HG03460 (cell line): Measurements from ENCODE around the gene PFKFB2.

Experiments used
- ATAC-seq: cut with Tn5 transposase; IDR thresholded peaks from one replicate; pipeline ENCODE4 v1.9.1; 2021; ENCODE audit not compliant: unreplicated experiment

Gene PFKFB2

DNA sequence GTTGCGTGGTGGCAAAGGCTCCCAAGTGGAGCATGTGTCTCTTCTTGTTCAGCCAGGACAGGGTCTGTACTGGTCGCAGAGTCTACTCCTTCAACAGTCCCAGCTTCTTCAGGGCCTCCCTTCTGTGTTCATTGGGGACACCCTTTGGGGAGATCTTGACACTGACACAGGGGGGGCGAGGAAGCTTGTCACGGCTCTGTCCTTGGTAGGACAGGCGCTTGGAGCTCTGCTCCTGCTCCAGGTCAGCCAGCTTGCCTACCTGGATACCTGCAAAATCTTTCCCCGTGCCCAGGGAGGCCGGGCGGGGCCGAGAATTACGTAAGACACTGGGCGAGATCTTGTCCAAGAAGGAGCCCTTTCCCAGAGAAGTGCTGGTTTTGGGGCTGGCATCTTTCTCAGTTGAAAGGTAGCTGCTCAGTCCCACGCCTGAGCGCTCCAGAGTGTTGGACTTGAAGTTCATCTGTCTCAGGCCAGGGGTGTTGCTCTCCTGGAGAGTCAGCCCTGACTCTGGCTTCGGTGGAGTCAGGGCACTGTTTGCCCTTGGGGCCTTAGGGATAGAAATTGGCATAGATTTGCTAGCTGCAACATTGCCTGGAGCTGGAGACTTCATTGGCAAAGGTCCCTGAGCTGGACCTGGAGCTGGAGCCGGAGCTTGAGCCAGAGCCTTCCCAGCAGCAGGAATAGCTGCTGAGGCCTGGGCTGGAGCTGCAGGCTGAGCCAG, 31.0 kb upstream of the PFKFB2 start:
- no peak for ATAC-seq

DNA sequence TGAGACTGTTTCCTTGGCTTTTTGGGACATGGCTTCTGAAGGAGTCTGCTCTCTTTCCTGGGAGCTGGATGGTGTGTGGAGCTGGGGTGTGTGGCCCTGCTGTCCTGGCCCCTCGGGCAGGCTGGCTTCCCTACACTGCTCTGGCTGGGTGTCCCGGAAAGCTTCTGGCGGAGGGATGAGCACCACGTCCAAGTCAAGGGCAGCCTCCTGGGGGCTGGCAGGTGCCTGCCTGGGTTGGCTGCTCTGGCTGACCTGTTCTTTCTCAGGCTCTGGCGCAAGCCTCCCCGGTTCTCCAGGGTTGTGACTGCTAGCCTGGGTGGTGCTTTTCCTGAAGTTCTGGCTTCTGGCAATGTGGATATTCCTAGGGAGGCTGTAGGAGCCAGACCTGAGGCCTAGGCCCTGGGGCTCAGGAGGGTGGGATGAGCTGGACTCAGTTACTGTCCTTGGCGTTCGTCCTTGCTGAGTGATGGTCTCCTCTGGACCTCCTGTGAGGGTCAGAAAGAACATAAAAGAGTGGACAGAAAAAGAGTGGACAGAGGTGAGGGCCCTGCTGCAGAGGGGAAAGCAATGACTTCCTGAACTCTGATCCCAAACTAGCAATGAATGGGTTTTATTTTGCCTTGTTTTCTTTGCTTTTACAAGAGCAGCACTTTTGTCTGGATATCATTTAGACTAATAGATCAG, 29.9 kb upstream of the PFKFB2 start:
- ATAC-seq, result no peak

DNA sequence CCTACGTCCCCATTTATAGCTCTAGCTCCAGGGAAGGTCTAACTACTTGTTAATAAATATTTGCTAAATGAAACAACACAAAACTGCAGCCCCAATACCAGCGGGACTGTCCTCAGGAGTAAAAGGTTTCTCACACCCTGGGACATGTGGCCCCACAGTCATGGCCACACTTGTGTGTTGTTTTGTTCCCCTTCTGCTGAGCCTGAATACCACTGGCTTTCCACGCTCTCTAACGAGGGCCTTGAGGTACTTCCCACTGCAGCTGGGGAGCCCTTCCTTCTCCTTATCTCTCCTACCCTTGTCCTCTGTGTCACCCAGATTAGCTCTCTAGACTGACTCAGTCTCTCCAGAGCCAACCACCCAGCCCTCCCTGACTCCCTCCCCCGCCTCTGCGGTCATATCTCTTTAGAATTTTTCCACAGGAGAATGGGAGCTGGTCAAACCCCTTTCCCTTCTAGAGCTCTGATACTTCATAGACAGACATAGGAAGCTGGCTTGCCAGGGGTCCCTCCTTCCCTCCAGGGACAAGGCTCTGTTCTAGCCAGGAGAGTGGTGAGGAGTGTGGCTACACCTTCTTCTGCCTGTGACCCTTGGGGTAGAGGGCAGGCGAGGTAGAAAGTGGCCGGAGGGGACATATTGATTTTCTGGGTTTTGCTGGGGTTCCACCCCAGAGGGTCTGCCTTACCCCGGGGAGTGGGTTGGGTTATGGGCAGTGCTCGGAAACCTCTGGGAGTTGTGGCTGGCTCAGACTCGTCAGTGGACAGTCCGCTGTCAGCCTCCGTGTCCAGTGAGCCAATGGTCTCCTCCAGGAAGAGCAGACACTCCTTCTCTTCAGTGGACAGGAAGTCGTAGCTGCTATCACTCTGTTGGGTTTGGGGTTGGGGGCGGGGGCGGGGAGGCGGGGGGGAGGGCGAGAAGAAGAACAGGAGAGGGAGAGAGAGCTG, 28.6 kb upstream of the PFKFB2 start:
- ATAC-seq, result no peak

DNA sequence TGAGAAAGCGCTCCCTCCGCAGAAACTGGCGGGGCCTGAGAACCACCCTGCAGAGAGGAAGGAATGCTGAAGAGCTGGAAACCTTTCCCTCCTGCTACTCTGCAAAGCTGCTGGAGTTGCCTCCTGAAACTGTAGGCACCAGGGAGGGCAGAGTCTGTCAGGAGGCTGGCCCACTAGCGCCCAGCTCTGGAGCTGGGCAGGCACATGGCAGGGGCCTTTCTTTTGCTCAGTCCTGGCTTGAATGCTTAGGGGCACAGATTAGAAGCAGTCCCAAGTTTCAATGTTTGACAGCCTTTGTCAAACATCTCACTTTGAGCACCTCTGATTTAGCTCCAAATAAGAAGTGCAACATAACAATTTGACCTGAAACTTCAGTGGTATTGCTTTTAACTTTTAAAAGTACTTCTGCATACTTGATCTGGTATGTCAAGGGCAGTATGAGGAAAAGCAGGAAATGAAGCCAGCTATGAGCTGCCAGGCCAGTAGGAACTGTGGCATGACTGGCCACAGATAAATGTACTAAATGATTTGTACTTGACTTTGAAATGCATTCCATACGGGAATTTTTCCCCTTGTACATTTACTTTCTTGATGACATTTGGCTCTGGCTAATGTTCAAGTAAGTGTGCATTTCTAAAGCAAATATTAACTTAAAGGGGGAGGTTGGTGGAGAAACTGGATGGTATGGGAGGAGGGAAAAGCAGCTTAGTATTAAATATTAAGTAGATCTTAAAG, 27.8 kb upstream of the PFKFB2 start:
- no peak for ATAC-seq

DNA sequence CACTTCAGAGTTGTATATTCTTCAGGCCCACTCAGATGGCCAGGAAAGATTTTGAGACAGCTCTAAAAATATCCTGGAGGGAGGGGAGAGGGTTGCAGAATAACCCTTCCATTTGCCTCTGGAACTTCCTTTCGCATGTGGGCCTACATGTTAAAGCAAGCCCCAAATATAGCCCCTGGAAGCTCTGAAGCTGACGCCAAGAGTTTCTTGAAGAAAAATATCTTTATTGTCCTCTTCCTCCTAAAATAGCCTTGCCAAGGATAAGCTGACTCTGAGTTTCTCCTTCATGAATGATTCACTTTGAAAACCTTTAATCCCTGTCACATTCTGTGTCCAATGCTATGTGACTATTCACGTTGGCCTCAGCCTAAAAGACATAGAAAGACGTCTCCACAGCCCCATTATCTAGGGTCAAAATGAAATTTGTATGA, 27.0 kb upstream of the PFKFB2 start:
- no peak for ATAC-seq

DNA sequence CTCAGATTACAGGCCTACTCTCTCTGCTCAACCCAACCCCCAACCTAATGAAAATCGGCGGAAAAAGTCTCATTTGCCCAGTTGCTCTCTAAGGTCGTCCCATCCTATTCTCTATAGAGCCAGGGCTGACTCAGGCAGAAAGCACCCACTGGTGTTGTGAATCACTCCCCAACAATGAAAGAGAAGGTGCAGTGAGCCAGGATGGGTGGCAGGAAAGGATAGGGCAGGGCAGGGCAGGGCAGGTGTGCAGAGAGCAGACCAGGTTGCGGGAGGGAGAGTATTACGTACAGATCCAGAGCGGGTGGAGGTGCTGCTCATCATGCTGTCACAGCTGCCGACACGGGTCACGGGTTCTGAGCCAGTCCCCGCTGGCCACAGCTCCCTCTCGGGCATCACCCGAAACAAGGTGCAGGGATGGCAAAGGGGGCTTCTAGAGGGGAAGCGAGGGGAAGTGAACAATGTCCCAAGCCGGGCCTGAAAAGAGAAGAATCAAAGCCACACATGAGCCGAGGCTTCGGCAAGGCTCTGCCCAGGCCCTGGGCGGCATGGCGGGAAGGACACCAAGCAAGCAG, 25.8 kb upstream of the PFKFB2 start:
- ATAC-seq, result no peak

DNA sequence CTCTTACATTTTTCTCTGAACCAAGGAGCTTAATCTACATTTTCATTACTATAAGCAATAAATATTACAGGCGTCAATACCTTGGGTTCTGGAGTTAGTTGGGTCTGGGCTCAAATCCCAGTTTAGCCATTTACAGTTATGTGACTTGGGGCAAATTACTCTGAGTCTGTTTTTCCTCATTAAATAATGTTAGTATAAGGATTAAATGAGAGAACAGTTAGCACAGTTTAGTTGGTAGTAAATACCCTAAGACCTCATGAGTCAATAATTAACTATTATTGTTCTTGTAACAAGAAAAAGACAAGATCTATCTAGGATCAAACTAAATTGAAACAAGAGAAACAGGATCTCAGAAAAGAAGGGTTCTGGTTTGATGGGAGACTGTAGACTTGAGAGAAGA, 25.2 kb upstream of the PFKFB2 start:
- no peak for ATAC-seq

DNA sequence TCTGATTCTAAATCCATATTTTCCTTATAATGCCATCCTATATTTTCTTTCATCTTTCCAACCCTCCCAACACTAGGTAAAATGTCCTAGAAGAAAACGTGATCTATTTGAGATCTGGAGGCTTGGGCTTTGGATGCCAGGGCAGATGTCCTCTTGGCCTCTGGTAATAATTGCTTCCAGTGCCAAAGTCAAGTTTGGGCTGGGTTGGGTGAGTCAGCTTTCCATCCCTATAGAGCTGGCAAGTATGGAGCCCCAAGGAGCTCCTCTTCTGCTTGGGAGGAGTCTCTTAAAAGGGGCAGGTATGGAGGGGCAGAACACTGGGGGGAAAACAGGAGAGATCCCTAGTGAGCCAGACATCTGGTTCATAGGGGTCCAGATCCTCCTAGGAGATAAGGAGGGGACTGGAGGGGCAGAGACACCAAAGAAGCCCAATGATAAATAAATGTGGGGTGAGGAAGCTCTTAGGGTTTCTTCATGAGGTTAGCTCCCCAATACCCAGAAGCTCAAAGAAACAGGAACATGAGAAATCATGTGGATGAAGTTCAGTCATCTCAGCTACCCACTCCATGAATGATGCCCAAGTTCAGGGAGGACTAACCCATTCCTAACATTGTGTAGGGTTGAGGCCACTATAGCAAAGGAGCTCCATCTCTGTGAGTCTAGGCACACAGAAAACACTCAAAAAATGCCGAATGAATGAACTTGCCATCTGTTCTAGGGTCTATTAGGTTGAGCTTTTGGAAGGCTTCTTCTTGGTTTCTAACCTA, 24.0 kb upstream of the PFKFB2 start:
- ATAC-seq, result no peak

DNA sequence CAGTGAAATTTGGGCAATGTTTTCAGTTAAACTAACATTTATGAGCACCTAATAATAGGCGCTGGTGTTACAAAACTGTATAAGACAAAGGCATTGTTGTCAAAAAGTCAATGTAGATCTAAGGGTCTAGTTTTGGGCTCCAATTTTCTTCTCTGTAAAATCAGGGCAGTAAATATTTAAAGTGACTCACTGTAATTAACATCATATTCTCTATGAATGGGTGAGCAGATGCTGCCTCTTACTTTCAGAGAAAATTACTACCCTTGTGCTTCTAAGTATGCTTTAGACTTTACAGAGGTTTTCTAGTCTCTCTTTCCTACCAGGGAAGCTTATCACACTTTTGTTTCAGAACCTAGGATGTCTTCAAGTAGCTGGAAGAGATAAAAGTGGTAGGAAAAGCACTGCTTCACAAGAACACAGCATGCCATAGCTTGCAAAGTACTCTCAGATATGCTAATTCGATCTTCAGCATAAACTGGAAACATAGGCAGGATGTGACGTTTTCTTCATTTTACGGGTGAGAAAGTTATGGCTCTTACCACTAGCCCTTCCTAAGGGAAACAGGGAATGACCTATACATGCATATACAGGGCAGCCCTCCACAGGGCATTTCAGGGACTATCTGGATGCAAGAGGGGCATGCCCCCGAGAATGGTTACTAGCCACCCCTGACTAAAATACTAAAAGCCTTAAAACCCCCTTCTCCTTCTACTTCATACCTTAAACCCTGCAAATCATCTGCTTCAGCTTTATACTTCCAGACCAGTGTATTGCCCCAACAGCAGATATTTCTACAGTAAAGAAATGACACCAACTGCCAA, 23.2 kb upstream of the PFKFB2 start:
- ATAC-seq, result no peak

DNA sequence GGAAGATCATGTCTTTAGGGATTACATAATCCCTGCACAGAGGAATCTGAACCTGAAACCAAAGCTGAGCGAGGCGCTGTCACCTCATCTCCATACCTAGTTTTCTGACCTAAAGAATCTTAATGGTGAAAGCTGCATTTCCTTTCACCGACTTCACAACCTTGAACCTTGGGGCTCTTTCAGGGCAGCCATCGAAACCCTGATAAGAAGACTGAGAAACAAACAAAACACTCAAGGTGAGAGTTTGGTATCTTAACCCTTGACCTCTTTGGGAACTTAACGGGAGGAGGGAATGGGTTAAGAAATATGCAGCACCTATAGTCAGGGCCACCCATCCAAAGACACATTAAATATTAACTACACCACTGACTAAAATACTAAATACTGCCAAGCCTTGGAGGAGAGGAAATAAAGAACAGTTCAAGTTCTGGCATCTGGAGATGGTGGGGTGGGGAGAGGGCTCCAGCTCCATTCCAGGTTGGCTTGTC, 22.5 kb upstream of the PFKFB2 start:
- no peak for ATAC-seq

DNA sequence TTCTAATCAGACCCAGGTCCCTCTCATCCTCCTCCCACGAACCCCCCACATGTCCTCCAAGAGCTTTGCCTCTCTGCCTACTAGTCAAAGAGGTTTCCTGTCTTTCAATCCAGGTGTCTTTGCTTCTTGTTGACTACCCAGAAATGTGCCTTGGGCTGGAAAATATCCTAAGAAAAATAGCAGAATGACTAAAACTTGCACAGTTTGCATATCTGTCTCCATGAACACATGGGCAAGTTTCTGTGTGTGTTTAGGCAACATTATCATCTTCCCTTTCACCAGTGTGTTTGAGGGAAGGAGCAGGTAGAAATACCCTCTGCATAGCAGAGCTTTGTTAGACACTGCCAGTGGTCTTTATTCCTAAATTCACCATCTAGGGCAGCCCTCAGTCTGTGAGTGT, 22.1 kb upstream of the PFKFB2 start:
- no peak for ATAC-seq

DNA sequence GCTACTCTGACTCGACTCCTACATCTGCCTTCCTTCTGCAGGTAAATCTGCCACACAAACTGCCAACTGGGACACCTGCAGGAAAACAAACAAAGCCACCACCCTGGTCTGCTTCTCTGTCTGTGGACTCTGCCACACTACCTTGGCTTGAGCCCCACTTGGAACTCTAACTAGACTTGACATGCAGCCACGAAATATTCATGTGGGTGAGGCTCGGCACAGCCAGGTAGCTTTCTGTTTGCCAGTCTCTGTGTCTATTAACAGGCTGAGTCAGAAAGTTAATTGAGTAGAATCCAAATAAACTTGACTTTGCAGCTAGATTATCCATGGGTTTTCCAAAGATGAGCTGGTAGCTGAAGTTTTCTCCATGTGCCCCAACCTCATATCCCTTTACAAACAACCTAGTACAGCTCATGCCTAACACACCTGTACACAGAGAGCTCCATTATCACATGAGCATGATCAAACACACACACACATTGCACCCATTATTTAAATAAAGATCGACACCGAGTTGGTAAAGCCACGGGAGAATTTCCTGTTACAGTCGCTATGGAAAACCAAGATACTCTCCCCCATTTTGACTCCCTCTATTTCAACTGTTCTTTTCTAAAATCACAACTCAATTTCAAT, 21.3 kb upstream of the PFKFB2 start:
- no peak for ATAC-seq

DNA sequence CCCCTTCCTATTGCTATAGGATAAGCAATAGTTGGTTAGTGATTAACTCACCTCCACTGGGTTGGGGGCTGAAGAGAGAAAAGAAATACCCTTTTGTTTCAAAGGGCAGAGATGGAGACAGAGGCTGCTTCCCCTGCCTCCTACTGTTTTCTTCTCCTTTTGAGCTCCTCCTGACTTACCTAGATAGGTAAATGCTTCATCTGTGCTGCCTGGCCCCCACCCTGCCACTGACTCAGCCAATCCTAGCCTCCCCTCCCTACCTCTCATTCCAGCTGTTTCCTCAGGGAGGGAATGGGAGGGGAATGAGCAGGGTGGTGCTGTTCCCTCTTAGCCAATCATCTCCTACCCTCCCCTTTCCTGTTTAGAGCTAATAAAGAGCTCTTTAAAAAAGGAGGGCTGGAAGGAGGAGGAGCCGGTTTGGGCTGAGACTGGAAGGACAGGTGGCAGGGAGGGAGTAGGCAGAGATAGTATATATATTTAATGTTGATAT, 20.5 kb upstream of the PFKFB2 start, which contains the start of gene C1orf116:
Gene C1orf116 (minus strand): TSS at position 229 of the 490 bp plus-strand sequence. CDS start 5,158 bp downstream, outside the sequence.
- no peak for ATAC-seq

DNA sequence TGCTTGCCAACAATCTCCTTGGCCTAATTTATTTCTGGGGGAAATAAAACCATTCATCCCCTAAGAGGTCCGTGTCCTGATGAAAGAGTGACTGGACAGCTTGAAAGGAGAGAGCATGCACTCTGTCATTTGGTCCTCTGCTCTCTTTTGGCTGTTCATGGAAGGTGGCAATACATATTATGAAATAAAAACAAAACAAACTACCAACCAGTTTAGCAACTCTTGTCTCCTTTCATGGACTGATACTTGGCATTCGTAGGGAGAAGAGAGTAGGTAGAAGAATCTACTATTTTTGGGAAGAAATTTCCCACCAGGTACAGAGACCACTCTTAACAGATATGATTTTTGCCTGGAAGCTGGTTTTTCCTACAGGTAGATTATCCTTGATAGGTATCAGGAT, 19.8 kb upstream of the PFKFB2 start:
- ATAC-seq, result no peak

DNA sequence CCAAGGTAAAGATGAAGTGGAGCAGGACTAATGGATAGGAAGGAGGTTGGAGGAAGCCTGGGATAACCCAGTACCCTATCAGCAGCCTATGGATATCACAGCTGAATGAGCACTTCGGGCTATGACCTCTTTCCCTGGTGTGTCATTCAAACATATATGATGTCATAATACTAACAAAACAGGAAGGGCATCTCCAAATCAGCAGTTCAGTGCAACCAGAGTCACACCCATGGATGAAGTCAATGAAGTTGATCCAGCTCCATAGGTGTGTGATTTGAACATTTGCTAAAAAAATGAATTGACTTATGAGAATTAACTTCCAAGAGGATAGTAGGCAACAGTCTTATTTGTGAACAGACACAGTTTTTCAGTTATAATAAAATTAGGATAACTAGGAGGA, 18.9 kb upstream of the PFKFB2 start:
- ATAC-seq, result no peak

DNA sequence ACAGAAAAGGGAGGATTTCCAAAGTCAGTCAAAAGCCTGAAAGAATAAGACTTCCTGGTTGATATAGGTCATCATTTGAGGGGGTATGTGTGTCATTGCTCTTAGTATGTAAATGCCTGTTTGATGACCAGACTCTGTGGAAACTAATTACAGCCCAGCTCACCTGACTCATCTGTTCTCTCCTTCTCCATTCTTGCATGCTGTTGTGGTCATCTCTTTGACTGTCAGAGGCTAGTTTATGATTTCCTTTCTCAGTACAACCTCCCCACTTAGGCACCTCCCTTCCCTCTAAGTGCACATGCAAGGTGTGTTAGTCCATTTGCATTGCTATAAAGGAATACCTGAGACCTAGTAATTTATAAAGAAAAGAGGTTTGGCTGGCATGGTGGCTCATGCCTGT, 18.1 kb upstream of the PFKFB2 start:
- no peak for ATAC-seq

DNA sequence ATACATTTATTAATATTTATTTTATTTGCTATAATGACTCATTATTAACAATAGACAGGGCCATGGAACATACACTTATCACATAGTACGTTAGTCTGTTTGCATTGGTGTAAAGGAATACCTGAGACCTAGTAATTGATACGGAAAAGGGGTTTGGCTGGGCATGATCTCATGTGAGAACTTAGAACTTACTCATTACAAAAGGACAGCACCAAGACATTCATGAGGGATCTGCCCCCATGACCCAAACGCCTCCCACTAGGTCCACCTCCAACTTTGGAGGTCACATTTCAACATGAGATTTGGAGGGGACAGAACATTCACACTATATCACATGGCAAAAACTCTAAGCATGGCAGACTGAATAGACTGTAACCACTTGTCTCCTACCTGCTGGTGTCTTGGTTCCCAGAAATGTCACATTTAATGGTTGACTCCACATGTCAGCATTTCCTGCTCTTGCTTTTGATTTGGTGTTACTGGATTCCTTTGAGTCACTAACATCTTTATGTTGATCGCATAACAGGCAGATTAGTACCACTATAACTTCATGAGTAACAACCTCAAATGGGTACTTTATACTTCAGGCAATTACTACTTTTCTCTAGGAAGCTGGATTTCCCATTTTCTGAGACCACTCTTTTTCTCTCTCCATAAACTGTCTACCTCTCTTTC, 17.1 kb upstream of the PFKFB2 start:
- no peak for ATAC-seq

DNA sequence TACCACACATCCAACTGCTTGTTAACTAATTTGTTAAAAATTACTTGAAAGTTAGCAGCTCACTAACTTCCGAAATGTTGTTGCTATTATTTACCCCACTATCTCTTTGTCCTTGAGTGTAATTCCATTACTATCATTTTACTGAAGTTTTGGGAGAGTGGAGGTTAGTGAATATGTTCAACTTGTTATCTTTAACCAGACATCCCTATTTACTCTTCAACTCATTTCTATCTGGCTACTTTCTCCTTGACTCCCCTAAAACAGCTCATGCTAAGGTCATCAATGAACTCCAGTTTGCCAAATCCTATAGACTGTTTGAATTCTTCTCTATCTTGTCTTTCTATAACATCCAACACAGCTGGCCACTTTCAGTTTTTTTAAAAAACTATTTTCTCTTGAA, 16.2 kb upstream of the PFKFB2 start:
- ATAC-seq, result no peak
